Esophagus squamous epithelium (tissue), 4 donors: ENCODE measurements around the gene FOXK1.

Source experiments
- CTCF ChIP-seq, 6 experiments: fragments of 450-650 bp in 4 of 6; fragments of 200-600 bp in 2 of 6; sonication (generic) in 2 of 6; IDR thresholded peaks; one replicate each; pipeline ENCODE4 v1.5.1; 2016 to 2019; ENCODE audit warnings: antibody characterized with exemption in 6 of 6, mild to moderate bottlenecking in 4 of 6, moderate library complexity in 4 of 6
- POLR2A ChIP-seq, 4 donors: fragments of 450-650 bp; IDR thresholded peaks; one replicate each; pipeline ENCODE4 v1.6.1; 2017; ENCODE audit warnings: antibody characterized with exemption in 4 of 4, mild to moderate bottlenecking in 4 of 4, moderate library complexity in 3 of 4

GRCh38 chr7:4699841-4700240 lies 17.7 kb downstream of the FOXK1 start:
- TF ChIP-seq CTCF (IDR thresholded peaks at IDR 0.05) = no peak
- no peak for TF ChIP-seq POLR2A (IDR thresholded peaks at IDR 0.05)
